K562 (cell line): Measurements from ENCODE around the gene REEP3. TPM values are rescaled to one million over a fixed set of nuclear protein-coding genes. Genes with fewer than 3 reads are reported as not detected.

Source experiments
- ATAC-seq: fragments of 200-7000 bp; cut with Tn5 transposase; 3 replicates; pipeline ENCODE4 v1.9.1; 2020; ENCODE audit warnings: moderate library complexity
- BruUV-seq: library from RNA; stranded (reverse); fragments of 400-500 nt; replicated peaks from 2 replicates; lab custom pipeline; 2021; lab: Mats Ljungman, UMichigan
- CTCF ChIA-PET: fragments of 300-600 bp; formaldehyde crosslinking; extraction: SDS; loops from one replicate; lab custom pipeline; 2021; ENCODE audit warnings: low intra/inter-chr PET ratio; lab: Yijun Ruan, JAX
- POLR2A ChIA-PET: fragments of 300-600, 350-650 bp; sonication (Branson Sonifier 250); formaldehyde crosslinking; extraction: SDS; loops from one replicate; lab custom pipeline; 2021; ENCODE audit warnings: antibody characterized with exemption, inconsistent platforms; lab: Yijun Ruan, JAX
- DNase-seq, 4 experiments: peaks; one replicate each; pipeline versions ENCODE4 v3.0.0 to v3.0.0-alpha.2; 2011 to 2018; ENCODE audit warnings: low spot score in 3 of 4, mixed read lengths in 3 of 4; ENCODE audit errors: extremely low read depth in 1 of 4
- FAIRE-seq: peaks from 2 replicates; lab custom pipeline; 2011; peaks lifted over from hg19 to GRCh38; lab: Jason Lieb, UNC
- H2AFZ ChIP-seq: 2 replicates; pipeline ENCODE4 v1.6.0; 2011; ENCODE audit warnings: low read depth, low read length, control low read depth, inconsistent platforms
- H3K27ac ChIP-seq: fragments of 200-600 bp; 3 replicates; pipeline ENCODE4 v1.8.0; 2011; ENCODE audit warnings: low read depth, mild to moderate bottlenecking, control low read depth, inconsistent platforms, low read length, moderate library complexity, mixed read lengths; ENCODE audit errors: extremely low read depth
- H3K27me3 ChIP-seq, 2 experiments: fragments of 300-600 bp in 1 of 2; 2 replicates in 1 of 2; 3 replicates in 1 of 2; pipeline versions ENCODE4 v1.6.0 to v1.8.0; 2011; ENCODE audit warnings: inconsistent platforms in 2 of 2, low read length in 2 of 2, mild to moderate bottlenecking in 1 of 2, mixed read lengths in 1 of 2, moderate library complexity in 1 of 2; ENCODE audit not compliant: control insufficient read depth in 2 of 2, insufficient read depth in 2 of 2
- H3K36me3 ChIP-seq: fragments of 300-600 bp; 3 replicates; pipeline ENCODE4 v1.8.0; 2011; ENCODE audit warnings: mild to moderate bottlenecking, low read length, inconsistent platforms; ENCODE audit not compliant: control insufficient read depth, insufficient read depth
- H3K4me1 ChIP-seq, 2 experiments: fragments of 200-600 bp in 1 of 2; replicated peaks in 1 of 2; 2 replicates in 1 of 2; 3 replicates in 1 of 2; pipeline versions ENCODE4 v1.5.1 to v1.8.0; 2011; ENCODE audit warnings: inconsistent platforms in 2 of 2, low read length in 2 of 2, mild to moderate bottlenecking in 1 of 2, mixed read lengths in 1 of 2, moderate library complexity in 1 of 2; ENCODE audit not compliant: control insufficient read depth in 2 of 2, insufficient read depth in 2 of 2
- H3K4me2 ChIP-seq: 2 replicates; pipeline ENCODE4 v1.6.1; 2011; ENCODE audit warnings: low read length, control low read depth, inconsistent platforms, mixed read lengths; ENCODE audit not compliant: insufficient read depth
- H3K4me3 ChIP-seq: fragments of 200-600 bp; sonication (generic), shearing (Covaris generic); 2 replicates; pipeline ENCODE4 v1.5.1; 2016; ENCODE audit warnings: control low read depth, inconsistent platforms
- H3K79me2 ChIP-seq: fragments of 200-600 bp; 3 replicates; pipeline ENCODE4 v1.8.0; 2011; ENCODE audit warnings: low read length, inconsistent platforms; ENCODE audit not compliant: control insufficient read depth, insufficient read depth
- H3K9ac ChIP-seq, 2 experiments: 2 replicates each; pipeline versions ENCODE4 v1.6.0 to v1.6.1; 2011; ENCODE audit warnings: low read depth in 2 of 2, low read length in 2 of 2, control low read depth in 1 of 2, inconsistent platforms in 1 of 2, mild to moderate bottlenecking in 1 of 2, mixed read lengths in 1 of 2; ENCODE audit not compliant: insufficient read depth in 1 of 2
- H3K9me1 ChIP-seq: one replicate; pipeline ENCODE4 v1.6.0; 2011; ENCODE audit warnings: inconsistent platforms, mild to moderate bottlenecking, low read length, moderate library complexity; ENCODE audit not compliant: control insufficient read depth, insufficient read depth
- H3K9me3 ChIP-seq: replicated peaks from 2 replicates; pipeline ENCODE4 v1.5.1; 2011; ENCODE audit warnings: low read depth, low read length, inconsistent platforms; ENCODE audit not compliant: control insufficient read depth, insufficient read depth
- H4K20me1 ChIP-seq: replicated peaks from 2 replicates; pipeline ENCODE4 v1.6.1; 2011; ENCODE audit warnings: low read length, inconsistent platforms, mixed read lengths; ENCODE audit not compliant: control insufficient read depth, insufficient read depth
- CHD2 ChIP-seq: IDR thresholded peaks from 2 replicates; pipeline ENCODE4 v1.6.1; 2011; ENCODE audit warnings: low read depth, low read length
- E2F5 ChIP-seq: sonication (generic); formaldehyde crosslinking; IDR thresholded peaks from 2 replicates; pipeline ENCODE4 v1.8.0; 2022; ENCODE audit warnings: mild to moderate bottlenecking, missing genetic modification reagents
- HLTF ChIP-seq: fragments of 450-650 bp; IDR thresholded peaks from 2 replicates; pipeline ENCODE4 v1.6.1; 2016
- NFATC3 ChIP-seq: fragments of 450-650 bp; IDR thresholded peaks from 2 replicates; pipeline ENCODE4 v1.6.1; 2017; ENCODE audit warnings: mild to moderate bottlenecking
- NONO ChIP-seq, 2 experiments: fragments of 200-400 bp in 1 of 2; fragments of 450-650 bp in 1 of 2; formaldehyde crosslinking in 1 of 2; IDR thresholded peaks; 2 replicates each; pipeline ENCODE4 v1.6.1; 2017; ENCODE audit warnings: low read depth in 2 of 2, mild to moderate bottlenecking in 2 of 2, moderate library complexity in 2 of 2, low read length in 1 of 2
- NR1H2 ChIP-seq: sonication (generic); formaldehyde crosslinking; IDR thresholded peaks from 2 replicates; pipeline ENCODE4 v1.4.0; 2020; ENCODE audit warnings: mild to moderate bottlenecking, missing genetic modification reagents
- PHB ChIP-seq: fragments of 250-450 bp; sonication (Bioruptor Pico); IDR thresholded peaks from 2 replicates; pipeline ENCODE4 v1.5.0; 2021
- SAFB ChIP-seq: fragments of 200-400 bp; formaldehyde crosslinking; IDR thresholded peaks from 2 replicates; pipeline ENCODE4 v1.6.1; 2017; ENCODE audit warnings: low read depth, low read length, borderline replicate concordance
- STAG1 ChIP-seq: sonication (generic); formaldehyde crosslinking; IDR thresholded peaks from 2 replicates; pipeline ENCODE4 v1.5.0; 2020; ENCODE audit warnings: missing genetic modification reagents, borderline replicate concordance
- TAF15 ChIP-seq: fragments of 200-400 bp; formaldehyde crosslinking; IDR thresholded peaks from 2 replicates; pipeline ENCODE4 v1.6.1; 2017; ENCODE audit warnings: mild to moderate bottlenecking, low read depth, low read length, moderate library complexity
- TFE3 ChIP-seq: fragments of 450-650 bp; formaldehyde crosslinking; IDR thresholded peaks from 2 replicates; pipeline ENCODE4 v1.4.0; 2020; ENCODE audit warnings: mild to moderate bottlenecking, mixed read lengths
- ZNF277 ChIP-seq: fragments of 250-450 bp; sonication (Bioruptor Pico); IDR thresholded peaks from 2 replicates; pipeline ENCODE4 v1.8.0; 2022; ENCODE audit warnings: inconsistent platforms, mild to moderate bottlenecking, moderate library complexity, borderline replicate concordance
- ZNF280A ChIP-seq: fragments of 450-650 bp; IDR thresholded peaks from 2 replicates; pipeline ENCODE4 v1.6.1; 2018; ENCODE audit warnings: mild to moderate bottlenecking, low read depth; ENCODE audit not compliant: partially characterized antibody
- ZNF511 ChIP-seq: sonication (generic); formaldehyde crosslinking; IDR thresholded peaks from 2 replicates; pipeline ENCODE4 v1.8.0; 2022; ENCODE audit warnings: mild to moderate bottlenecking, missing genetic modification reagents
- ZNF780A ChIP-seq: fragments of 250-450 bp; sonication (Bioruptor Pico); IDR thresholded peaks from 2 replicates; pipeline ENCODE4 v1.5.0; 2021; ENCODE audit warnings: mild to moderate bottlenecking
- WGBS: fragments of 100-300 bp; shearing (Covaris generic); methylation state at CpG from one replicate; pipeline ENCODE4 v1.1.6; 2016; ENCODE audit warnings: low coverage, mixed read lengths; ENCODE audit not compliant: insufficient coverage; ENCODE audit errors: missing lambda C conversion rate; 5-methylcytosine and 5-hydroxymethylcytosine counted together
- in situ Hi-C: fragments of 300-500 bp; cut with MboI; formaldehyde crosslinking; loops from 4 replicates; pipeline ENCODE4 v1.15.0; 2018; ENCODE audit warnings: inconsistent platforms, mixed read lengths
- intact Hi-C: fragments of 100-400 bp; cut with micrococcal nuclease; formaldehyde crosslinking; loops from 2 replicates; pipeline ENCODE4 v1.14.2; 2022
- polyA plus RNA-seq, 8 experiments: library from polyadenylated mRNA; depleted of rRNA in 4 of 8; stranded (reverse) in 5 of 8; unstranded in 3 of 8; fragments of >200 nt; fragmentation: Nextera tagmentation in 2 of 8; fragmentation: Illumina TruSeq in 1 of 8; extraction: Ambion mirVana in 2 of 8; extraction: Trizol in 1 of 8; gene quantifications; 2 replicates each; pipeline versions ENCODE4 v1.2.1 to v1.2.3, GENCODE V29; 2011 to 2014; ENCODE audit warnings: inconsistent platforms in 1 of 8, missing spikeins in 1 of 8
- total RNA-seq, 7 experiments: library from RNA; depleted of rRNA in 6 of 7; stranded (reverse); fragments of >200 nt in 6 of 7; fragmentation: Illumina TruSeq in 2 of 7; extraction: Trizol in 2 of 7; gene quantifications; 2 replicates each; pipeline versions ENCODE4 v1.2.1 to v1.2.3, GENCODE V29; 2011 to 2021; ENCODE audit warnings: low replicate concordance in 1 of 7

REEP3 gene
- total and polyA plus RNA-seq, 9 of the 15 experiments (the other 6 are each of a cell fraction or from before 2014, with no cell fraction given), result 3.4 to 13.4 (median 9.2) TPM

- TF ChIP-seq HLTF, result no peak
- TF ChIP-seq SAFB, result no peak
- TF ChIP-seq NONO (IDR thresholded peaks at IDR 0.05; ENCODE audit: low read depth in 2 of 2, low read length in 1 of 2), result no peak
- TF ChIP-seq NR1H2, result no peak
- TF ChIP-seq ZNF277 (CRISPR knock-in tag), result no peak
- no peak for TF ChIP-seq ZNF280A
- no peak for TF ChIP-seq NFATC3
These were observed 79.3 kb downstream of the REEP3 start (continued) for GRCh38 chr10:63600540-63600939.

- no peak for ATAC-seq
- no peak for TF ChIP-seq TAF15
- no peak for TF ChIP-seq ZNF780A (CRISPR knock-in tag)
- no peak for TF ChIP-seq E2F5 (CRISPR knock-in tag)
- TF ChIP-seq CHD2, result no peak
- no peak for TF ChIP-seq STAG1
- no peak for TF ChIP-seq PHB
- TF ChIP-seq ZNF511, result no peak
- TF ChIP-seq TFE3 (CRISPR knock-in tag), result no peak
These were observed 82.7 kb downstream of the REEP3 start for GRCh38 chr10:63603709-63604445.

More at GRCh38 chr10:63603709-63604445, 82.7 kb downstream of the REEP3 start:
- no peak overlapping the region for H3K9ac ChIP-seq
- no peak overlapping the region for H3K4me3 ChIP-seq
- H3K27me3 ChIP-seq, result no peaks in the 10 kb centered on the region
- no peak for FAIRE-seq
- BruUV-seq, result no TSS peak
- 91% methylated on average over 7 of the region's 7 CpGs for WGBS
- no peaks in the 10 kb centered on the region for H3K79me2 ChIP-seq
- no peaks in the 10 kb centered on the region for H3K4me1 ChIP-seq
- no peak overlapping the region for H3K27ac ChIP-seq
- no peaks in the 10 kb centered on the region for H3K9me1 ChIP-seq
- POLR2A ChIA-PET, result no interaction called here
- H3K9me3 ChIP-seq, result no peaks in the 10 kb centered on the region
- no peak overlapping the region for H2AFZ ChIP-seq
- in situ Hi-C loops (no loop called here), intact Hi-C loops (no loop called here)
- CTCF ChIA-PET, result no interaction called here
- H4K20me1 ChIP-seq, result no peaks in the 10 kb centered on the region
- no peak for DNase-seq
- H3K4me2 ChIP-seq, result no peak overlapping the region
- H3K36me3 ChIP-seq, result peaks cover 8% of the 10 kb centered on the region
